ENCODE measurements around the gene TTC39B.

- TF ChIP-seq CTCF (IDR thresholded peaks at IDR 0.05): no peak
- TF ChIP-seq POLR2A (IDR thresholded peaks at IDR 0.05): no peak
These were observed 35.6 kb downstream of the TTC39B start for GRCh38 chr9:15271403-15271802.
